Neural progenitor cell (in vitro differentiated cells): ENCODE data around the gene TMEM150C.

Source experiments
- CTCF ChIP-seq: fragments of 200-600 bp; sonication (generic); IDR thresholded peaks from 2 replicates; pipeline ENCODE4 v1.5.1; 2017; ENCODE audit warnings: antibody characterized with exemption, mild to moderate bottlenecking
- EZH2 ChIP-seq: fragments of 200-600 bp; sonication (generic); IDR thresholded peaks from 2 replicates; pipeline ENCODE4 v1.6.1; 2017; ENCODE audit warnings: antibody characterized with exemption, mild to moderate bottlenecking, moderate library complexity
- EZH2phosphoT487 ChIP-seq: fragments of 200-600 bp; sonication (generic); IDR thresholded peaks from 2 replicates; pipeline ENCODE4 v1.6.1; 2017; ENCODE audit warnings: antibody characterized with exemption

- TF ChIP-seq CTCF (no peak), EZH2 (no peak), EZH2phosphoT487 (no peak)
These were observed 23.1 kb upstream of the TMEM150C start for GRCh38 chr4:82584931-82585330.
